HG03095 (cell line): ENCODE measurements around the gene TMEM273.

Source experiments
- ATAC-seq: cut with Tn5 transposase; IDR thresholded peaks from one replicate; pipeline ENCODE4 v1.9.1; 2021; ENCODE audit warnings: moderate library complexity; ENCODE audit not compliant: unreplicated experiment

Gene TMEM273

GRCh38 chr10:49120911-49121310 lies 67.3 kb downstream of the TMEM273 start:
- ATAC-seq: no peak

DNA sequence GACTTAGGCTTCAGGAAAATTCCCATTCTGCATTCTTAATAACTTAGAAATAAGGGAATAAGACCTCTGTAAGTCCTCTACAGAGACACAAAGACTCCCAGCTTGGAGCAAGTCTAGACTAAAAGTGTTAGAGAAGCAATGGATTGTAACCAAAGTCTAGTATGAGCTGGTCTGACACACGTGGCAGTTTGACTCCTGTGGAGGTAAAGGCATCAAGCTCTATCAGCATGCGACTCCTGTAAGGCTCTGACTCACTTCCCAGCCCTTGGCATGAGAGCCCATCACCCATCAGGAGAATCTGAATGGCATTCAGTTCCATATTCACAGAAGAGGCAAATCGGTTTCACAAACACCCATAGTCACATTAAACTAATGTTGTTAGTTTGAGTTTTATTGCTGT lies 68.4 kb downstream of the TMEM273 start:
- no peak for ATAC-seq

DNA sequence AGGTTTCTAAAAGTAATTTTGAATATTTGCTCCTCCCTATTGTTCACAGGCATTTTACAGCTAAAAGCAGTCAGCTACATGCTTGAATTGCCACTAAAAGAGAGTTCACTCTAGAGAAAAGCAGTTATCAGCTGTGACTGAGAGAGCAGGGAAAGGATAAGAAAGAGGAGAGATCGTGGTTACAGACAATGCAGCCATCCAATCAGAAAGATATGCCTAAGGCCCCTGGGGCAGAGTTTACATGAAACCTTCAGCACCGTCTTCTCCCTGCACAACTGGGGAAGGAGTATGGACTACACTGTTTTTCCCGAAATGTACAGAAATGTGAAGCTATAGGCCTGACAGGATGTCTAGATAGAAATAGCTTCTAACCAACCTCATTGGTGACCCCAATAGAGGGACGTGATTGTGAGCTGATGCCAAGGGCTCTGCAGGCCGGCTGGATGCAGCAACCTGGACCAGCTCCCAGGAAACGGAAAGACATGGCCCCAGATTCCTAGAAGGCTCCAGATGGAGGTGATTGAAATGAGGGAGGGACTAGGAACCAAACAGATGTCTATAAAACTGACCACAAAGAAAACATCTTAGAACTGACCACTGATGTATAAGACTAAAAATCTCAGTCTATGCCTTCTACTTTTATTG lies 69.6 kb downstream of the TMEM273 start:
- ATAC-seq: no peak

GRCh38 chr10:49117376-49118070 lies 70.7 kb downstream of the TMEM273 start:
- no peak for ATAC-seq

DNA sequence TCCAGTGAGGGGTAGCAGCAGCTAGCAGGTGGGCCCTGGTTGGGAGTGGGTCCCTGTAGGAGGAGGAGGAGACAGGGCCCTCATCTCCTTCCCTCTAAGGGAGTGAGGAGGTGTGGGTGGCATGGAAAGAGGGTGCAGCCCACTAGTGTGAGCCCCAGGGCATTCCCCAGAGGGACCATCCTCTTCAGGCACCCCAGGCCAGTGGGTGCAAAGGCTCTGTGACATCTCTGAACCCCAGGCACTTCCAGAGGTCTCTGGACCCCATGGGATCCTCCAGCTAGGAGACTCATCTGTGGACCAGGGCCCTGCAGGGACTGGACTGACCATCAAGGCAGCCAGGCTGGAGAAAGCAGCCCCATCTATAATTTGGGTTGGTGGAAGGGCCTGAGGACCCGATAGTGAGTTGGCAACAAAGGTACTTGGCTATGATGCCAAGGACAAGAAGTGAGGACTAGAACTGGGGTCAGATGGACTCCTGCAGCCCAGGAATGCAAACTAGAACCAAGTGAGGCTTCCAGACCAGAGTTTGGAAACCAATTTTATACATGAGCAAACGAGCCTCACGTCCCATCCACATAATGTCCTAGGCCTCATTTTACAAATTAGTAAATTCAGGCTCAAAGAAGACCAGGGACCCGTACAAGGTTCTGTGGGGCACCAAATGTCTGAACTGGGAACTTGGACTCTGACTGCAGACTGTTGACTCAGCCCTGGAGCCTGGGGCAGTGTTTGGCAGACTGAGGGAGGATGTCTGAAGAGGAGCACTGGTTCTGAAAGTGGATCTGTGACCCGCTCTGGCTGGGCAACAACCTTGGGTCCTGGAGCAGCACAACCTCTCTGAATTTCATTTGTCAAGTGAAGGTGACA lies 71.4 kb downstream of the TMEM273 start:
- ATAC-seq: no peak

- no peak for ATAC-seq
Observed at GRCh38 chr10:49115796-49116508, 72.2 kb downstream of the TMEM273 start.

- no peak for ATAC-seq
Observed at GRCh38 chr10:49115015-49115795, 73.0 kb downstream of the TMEM273 start, which contains the start of gene VSTM4. Gene VSTM4, minus strand, starts transcription at chr10:49115522. Its CDS starts 37 bp downstream, at chr10:49115485.

- ATAC-seq: no peak
Observed at GRCh38 chr10:49114718-49115014, 73.5 kb downstream of the TMEM273 start.

GRCh38 chr10:49113741-49114141 lies 74.5 kb downstream of the TMEM273 start:
- no peak for ATAC-seq

GRCh38 chr10:49112851-49113250 lies 75.3 kb downstream of the TMEM273 start:
- ATAC-seq: no peak

- ATAC-seq: no peak
Observed at GRCh38 chr10:49112098-49112497, 76.1 kb downstream of the TMEM273 start.

DNA sequence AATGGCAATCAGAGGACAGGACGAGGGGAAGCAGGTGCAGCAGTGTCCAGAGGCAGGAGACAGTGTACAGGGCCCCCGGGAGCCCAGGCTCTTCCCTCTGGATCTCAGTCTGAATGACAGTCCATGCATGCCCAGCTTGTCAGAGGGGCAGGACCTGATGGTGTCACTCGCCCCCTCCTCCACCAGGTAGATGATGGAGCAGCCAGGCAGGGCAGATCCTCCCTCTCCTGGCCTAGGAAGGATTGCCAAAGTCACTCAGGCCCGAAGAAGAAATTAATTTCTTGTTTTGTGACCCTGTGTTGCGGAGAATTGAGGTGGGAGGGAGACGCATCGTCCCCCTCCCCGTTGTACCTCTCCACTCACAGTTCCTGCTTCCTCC lies 76.9 kb downstream of the TMEM273 start:
- no peak for ATAC-seq

DNA sequence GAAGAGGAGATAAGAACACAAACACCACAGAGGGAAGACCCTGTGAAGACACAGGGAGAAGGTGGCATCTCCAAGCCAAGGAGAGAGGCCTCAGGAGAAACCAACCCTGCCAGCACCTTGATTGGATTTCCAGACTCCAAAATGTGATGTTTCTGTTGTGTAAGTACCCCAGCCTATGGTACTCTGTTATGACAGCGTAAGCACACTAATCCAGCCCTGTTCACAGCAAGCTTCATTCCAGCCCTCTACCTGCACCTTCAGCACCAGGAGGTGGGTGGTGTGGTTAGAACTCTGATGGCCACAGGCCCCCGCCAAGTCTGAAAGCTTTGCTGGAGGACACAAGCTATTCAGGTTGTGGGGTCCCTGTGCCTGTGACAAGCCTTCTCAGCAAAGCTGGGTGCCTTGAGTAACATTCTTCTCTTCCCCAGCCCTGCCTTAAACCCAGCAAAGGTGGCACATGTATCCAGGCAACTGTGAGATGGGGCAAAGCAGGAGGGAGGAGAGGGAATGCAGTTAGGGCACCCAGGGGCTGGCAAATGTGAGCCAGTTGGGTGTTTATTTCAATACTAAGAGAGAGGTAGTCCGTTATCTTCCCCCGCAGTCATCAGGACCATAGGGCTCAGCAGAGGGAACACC lies 77.4 kb downstream of the TMEM273 start:
- no peak for ATAC-seq

- ATAC-seq: no peak
Observed at GRCh38 chr10:49109669-49110340, 78.4 kb downstream of the TMEM273 start.

- no peak for ATAC-seq
Observed at GRCh38 chr10:49108656-49109055, 79.5 kb downstream of the TMEM273 start.

DNA sequence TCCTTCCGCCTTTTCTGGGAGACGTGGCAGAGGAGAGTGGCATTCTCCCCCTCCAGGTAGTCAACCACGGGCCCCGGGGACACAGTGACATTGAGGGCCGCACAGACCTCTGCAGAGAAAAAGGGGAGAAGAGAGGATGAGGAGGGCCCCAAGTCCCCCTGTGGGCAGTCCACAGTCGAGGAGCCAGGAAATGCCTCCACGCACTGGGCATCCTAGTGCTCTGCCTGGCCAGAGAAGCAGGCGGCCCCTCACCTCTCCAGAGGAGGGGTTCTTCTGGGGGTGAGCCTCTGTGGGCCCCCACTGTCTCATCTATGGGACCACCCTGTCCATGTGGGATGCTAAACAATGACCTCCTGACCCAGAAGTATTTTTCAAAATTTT lies 80.3 kb downstream of the TMEM273 start:
- ATAC-seq: no peak

DNA sequence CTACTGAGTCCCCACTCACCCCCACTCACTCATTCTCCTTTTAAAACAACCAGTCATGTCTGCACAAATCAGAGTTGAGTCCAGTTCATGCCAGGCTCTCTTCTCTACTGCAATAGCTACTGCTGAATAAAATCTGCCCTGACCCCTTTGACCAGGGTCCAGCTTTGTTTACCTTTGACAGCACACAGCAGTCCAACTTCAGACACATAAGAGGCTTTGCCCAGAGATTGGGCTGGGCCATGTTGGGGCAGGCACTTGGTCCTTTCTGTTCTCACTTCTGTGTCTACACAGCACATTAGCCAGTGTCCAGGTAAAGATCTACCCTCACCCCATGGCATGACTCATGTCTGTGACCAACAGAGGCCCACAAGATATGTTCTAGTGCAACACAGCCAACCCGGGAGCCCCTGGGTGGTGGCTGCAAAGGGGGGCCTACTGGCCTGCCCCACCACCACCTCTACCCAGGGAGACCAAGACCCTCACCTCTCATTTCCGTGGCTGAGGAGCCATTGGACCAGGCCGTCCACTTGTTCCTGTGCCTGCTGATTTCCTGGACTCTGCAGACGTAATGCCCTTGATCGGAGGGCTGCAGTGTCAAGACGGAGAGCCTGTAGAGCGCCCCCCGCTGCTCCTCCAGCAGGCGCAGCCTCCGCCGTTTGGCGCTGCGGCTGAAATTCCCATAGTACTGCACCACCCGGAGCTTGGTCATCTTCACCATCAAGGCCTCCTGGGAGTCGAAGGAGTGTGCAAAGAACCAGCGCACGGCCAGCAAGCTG lies 80.9 kb downstream of the TMEM273 start:
- no peak for ATAC-seq

GRCh38 chr10:49106451-49106850 lies 81.7 kb downstream of the TMEM273 start:
- ATAC-seq: no peak

- no peak for ATAC-seq
Observed at GRCh38 chr10:49105076-49105475, 83.1 kb downstream of the TMEM273 start.
